ENCODE measurements around the gene FADS2.
"Not testable (repeated sequence)": the region's sequence is repeated elsewhere in the genome, so short reads cannot be mapped to it uniquely, and the experiment has no call there.

FADS2 gene

GRCh38 chr11:61881397-61881796, 53.3 kb downstream of the FADS2 start:
- no peak overlapping the region for H3K27ac ChIP-seq
- TF ChIP-seq CTCF (conservative IDR thresholded peaks at IDR 0.05), result no peak

GRCh38 chr11:61882267-61882666, 54.2 kb downstream of the FADS2 start:
- not testable (repeated sequence) for H3K27ac ChIP-seq

GRCh38 chr11:61882879-61883278, 54.8 kb downstream of the FADS2 start:
- H3K27ac ChIP-seq, result no peak overlapping the region
- no peak for TF ChIP-seq CTCF (conservative IDR thresholded peaks at IDR 0.05)

- no peak overlapping the region for H3K27ac ChIP-seq
- TF ChIP-seq CTCF (conservative IDR thresholded peaks at IDR 0.05), result no peak
Measured at GRCh38 chr11:61883327-61883726, 55.2 kb downstream of the FADS2 start.

- H3K27ac ChIP-seq, result no peak overlapping the region
- no peak for TF ChIP-seq CTCF (conservative IDR thresholded peaks at IDR 0.05)
Measured at GRCh38 chr11:61883947-61884346, 55.8 kb downstream of the FADS2 start.

- no peak for TF ChIP-seq CTCF (conservative IDR thresholded peaks at IDR 0.05)
- H3K27ac ChIP-seq, result no peak overlapping the region
Measured at GRCh38 chr11:61885166-61885778, 57.2 kb downstream of the FADS2 start.

GRCh38 chr11:61885784-61886580, 57.9 kb downstream of the FADS2 start:
- H3K27ac ChIP-seq, result no peak overlapping the region
- TF ChIP-seq CTCF (conservative IDR thresholded peaks at IDR 0.05), result no peak

- H3K27ac ChIP-seq, result no peak overlapping the region
- TF ChIP-seq CTCF (conservative IDR thresholded peaks at IDR 0.05), result no peak
Measured at GRCh38 chr11:61886643-61887042, 58.5 kb downstream of the FADS2 start.
